Ishikawa (cell line): ENCODE results near the gene TRIM14.

Experiments
- CREB1 ChIP-seq: IDR thresholded peaks from 2 replicates; pipeline ENCODE4 v1.6.1; 2012; ENCODE audit warnings: low read depth
- EP300 ChIP-seq: IDR thresholded peaks from 2 replicates; pipeline ENCODE4 v1.6.1; 2012; ENCODE audit warnings: borderline replicate concordance
- FOXM1 ChIP-seq: IDR thresholded peaks from 2 replicates; pipeline ENCODE4 v1.6.1; 2012; ENCODE audit warnings: low read depth, borderline replicate concordance
- MAX ChIP-seq: IDR thresholded peaks from 2 replicates; pipeline ENCODE4 v1.6.1; 2012
- NFIC ChIP-seq: IDR thresholded peaks from 2 replicates; pipeline ENCODE4 v1.6.1; 2012
- YY1 ChIP-seq: IDR thresholded peaks from 2 replicates; pipeline ENCODE4 v1.6.1; 2012; ENCODE audit warnings: low read depth
- TF ChIP-seq, protein P1 (sequence below): IDR thresholded peaks from 2 replicates; pipeline ENCODE4 v1.6.1; 2012; ENCODE audit warnings: low read depth, mild to moderate bottlenecking

DNA sequence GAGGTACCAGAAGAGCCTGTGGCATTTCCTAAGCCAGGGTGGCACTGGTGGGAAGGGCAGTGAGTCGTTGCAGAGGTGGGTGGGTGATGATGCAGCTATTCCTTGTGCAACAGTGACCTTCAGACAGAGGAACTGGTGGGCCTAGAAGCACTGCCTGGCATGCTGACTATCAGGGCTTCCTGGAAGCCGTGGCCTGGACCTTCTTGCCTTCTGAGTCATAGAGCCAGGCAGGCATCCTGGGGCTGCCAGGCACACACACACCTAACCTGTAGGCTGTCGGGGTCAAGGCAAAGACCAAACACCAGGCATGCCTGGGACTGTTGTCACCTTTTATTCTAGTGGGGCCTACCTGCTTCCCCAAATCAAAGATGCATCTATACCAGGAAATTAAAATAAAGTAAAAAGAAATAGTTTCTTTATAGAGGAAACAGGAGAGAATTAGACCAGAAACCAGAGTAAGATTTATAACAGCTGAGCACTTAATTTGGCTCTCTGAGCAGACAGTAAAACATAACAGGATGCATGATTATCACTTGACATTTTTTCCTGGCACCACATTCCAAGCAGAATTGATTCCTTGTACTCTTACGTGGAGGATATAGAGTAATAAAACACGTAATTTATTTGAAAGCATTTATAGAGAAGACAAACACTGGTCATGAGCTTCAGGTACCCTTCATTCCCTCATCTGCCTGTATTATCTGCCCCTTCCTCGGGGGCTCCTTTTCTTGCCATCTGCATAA is 37.4 kb downstream of the TRIM14 start:
- no peak for TF ChIP-seq EP300
- no peak for TF ChIP-seq FOXM1
- no peak for TF ChIP-seq YY1
- TF ChIP-seq, protein P1, sequence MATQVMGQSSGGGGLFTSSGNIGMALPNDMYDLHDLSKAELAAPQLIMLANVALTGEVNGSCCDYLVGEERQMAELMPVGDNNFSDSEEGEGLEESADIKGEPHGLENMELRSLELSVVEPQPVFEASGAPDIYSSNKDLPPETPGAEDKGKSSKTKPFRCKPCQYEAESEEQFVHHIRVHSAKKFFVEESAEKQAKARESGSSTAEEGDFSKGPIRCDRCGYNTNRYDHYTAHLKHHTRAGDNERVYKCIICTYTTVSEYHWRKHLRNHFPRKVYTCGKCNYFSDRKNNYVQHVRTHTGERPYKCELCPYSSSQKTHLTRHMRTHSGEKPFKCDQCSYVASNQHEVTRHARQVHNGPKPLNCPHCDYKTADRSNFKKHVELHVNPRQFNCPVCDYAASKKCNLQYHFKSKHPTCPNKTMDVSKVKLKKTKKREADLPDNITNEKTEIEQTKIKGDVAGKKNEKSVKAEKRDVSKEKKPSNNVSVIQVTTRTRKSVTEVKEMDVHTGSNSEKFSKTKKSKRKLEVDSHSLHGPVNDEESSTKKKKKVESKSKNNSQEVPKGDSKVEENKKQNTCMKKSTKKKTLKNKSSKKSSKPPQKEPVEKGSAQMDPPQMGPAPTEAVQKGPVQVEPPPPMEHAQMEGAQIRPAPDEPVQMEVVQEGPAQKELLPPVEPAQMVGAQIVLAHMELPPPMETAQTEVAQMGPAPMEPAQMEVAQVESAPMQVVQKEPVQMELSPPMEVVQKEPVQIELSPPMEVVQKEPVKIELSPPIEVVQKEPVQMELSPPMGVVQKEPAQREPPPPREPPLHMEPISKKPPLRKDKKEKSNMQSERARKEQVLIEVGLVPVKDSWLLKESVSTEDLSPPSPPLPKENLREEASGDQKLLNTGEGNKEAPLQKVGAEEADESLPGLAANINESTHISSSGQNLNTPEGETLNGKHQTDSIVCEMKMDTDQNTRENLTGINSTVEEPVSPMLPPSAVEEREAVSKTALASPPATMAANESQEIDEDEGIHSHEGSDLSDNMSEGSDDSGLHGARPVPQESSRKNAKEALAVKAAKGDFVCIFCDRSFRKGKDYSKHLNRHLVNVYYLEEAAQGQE = no peak
- TF ChIP-seq CREB1 = no peak
- TF ChIP-seq NFIC = no peak
- TF ChIP-seq MAX = no peak
